IMR-90 (cell line): Measurements from ENCODE around the gene MINDY2. TPM values are rescaled to one million over a fixed set of nuclear protein-coding genes. Genes with fewer than 3 reads are reported as not detected.

Source experiments
- ATAC-seq: fragments of 200-7000 bp; cut with Tn5 transposase; 2 replicates; pipeline ENCODE4 v1.9.1; 2020; ENCODE audit warnings: low read depth, mild to moderate bottlenecking, moderate library complexity
- BruUV-seq: library from RNA; stranded (reverse); fragments of 400-500 nt; replicated peaks from 2 replicates; lab custom pipeline; 2021; lab: Mats Ljungman, UMichigan
- CTCF ChIA-PET: fragments of 300-600 bp; formaldehyde crosslinking; extraction: SDS; loops from one replicate; lab custom pipeline; 2021; ENCODE audit warnings: antibody characterized with exemption; lab: Yijun Ruan, JAX
- POLR2A ChIA-PET: fragments of 300-600 bp; sonication (Branson Sonifier 250); formaldehyde crosslinking; loops from one replicate; lab custom pipeline; 2022; ENCODE audit warnings: antibody characterized with exemption; ENCODE audit not compliant: unreplicated experiment; lab: Charles Lee
- DNase-seq: peaks from one replicate; pipeline ENCODE4 v3.0.0; 2013
- H2AFZ ChIP-seq: replicated peaks from 2 replicates; pipeline ENCODE3; 2013; ENCODE audit warnings: low read length, mild to moderate bottlenecking; ENCODE audit not compliant: poor library complexity
- H2AK5ac ChIP-seq: 2 replicates; pipeline ENCODE4 v1.6.1; 2013; ENCODE audit warnings: low read depth, low read length, inconsistent platforms
- H2AK9ac ChIP-seq: replicated peaks from 2 replicates; pipeline ENCODE3; 2013; ENCODE audit warnings: mild to moderate bottlenecking, low read depth, low read length, moderate library complexity; ENCODE audit not compliant: poor library complexity
- H2BK120ac ChIP-seq: 2 replicates; pipeline ENCODE4 v1.6.1; 2013; ENCODE audit warnings: low read depth, low read length, inconsistent platforms
- H2BK15ac ChIP-seq: 3 replicates; pipeline ENCODE4 v1.6.1; 2013; ENCODE audit warnings: low read depth, low read length, inconsistent platforms
- H2BK20ac ChIP-seq: 2 replicates; pipeline ENCODE4 v1.6.1; 2013; ENCODE audit warnings: low read depth, mild to moderate bottlenecking, inconsistent platforms, low read length, moderate library complexity
- H2BK5ac ChIP-seq: 2 replicates; pipeline ENCODE4 v1.6.1; 2013; ENCODE audit warnings: mild to moderate bottlenecking, low read depth, low read length, inconsistent platforms; ENCODE audit not compliant: poor library complexity, severe bottlenecking
- H3K14ac ChIP-seq: replicated peaks from 2 replicates; pipeline ENCODE4 v1.6.1; 2013; ENCODE audit warnings: low read depth, low read length, inconsistent platforms
- H3K18ac ChIP-seq: 2 replicates; pipeline ENCODE4 v1.6.1; 2013; ENCODE audit warnings: low read depth, low read length, control low read depth
- H3K23ac ChIP-seq: 2 replicates; pipeline ENCODE4 v1.6.1; 2013; ENCODE audit warnings: low read depth, low read length, inconsistent platforms
- H3K27ac ChIP-seq: 2 replicates; pipeline ENCODE4 v1.5.1; 2013; ENCODE audit warnings: mild to moderate bottlenecking, control low read depth, low read length; ENCODE audit not compliant: insufficient read depth
- H3K27me3 ChIP-seq: 2 replicates; pipeline ENCODE4 v1.6.1; 2013; ENCODE audit warnings: low read length; ENCODE audit not compliant: control insufficient read depth, insufficient read depth
- H3K36me3 ChIP-seq: 2 replicates; pipeline ENCODE4 v1.6.1; 2013; ENCODE audit warnings: low read length, mixed read lengths; ENCODE audit not compliant: control insufficient read depth, insufficient read depth
- H3K4ac ChIP-seq: 2 replicates; pipeline ENCODE4 v1.6.1; 2013; ENCODE audit warnings: low read depth, low read length, inconsistent platforms
- H3K4me1 ChIP-seq: 2 replicates; pipeline ENCODE4 v1.6.1; 2013; ENCODE audit warnings: low read length, mixed read lengths; ENCODE audit not compliant: control insufficient read depth, insufficient read depth
- H3K4me2 ChIP-seq: 2 replicates; pipeline ENCODE4 v1.6.1; 2013; ENCODE audit warnings: low read depth, mild to moderate bottlenecking, control low read depth, low read length, moderate library complexity
- H3K4me3 ChIP-seq: 2 replicates; pipeline ENCODE4 v1.5.1; 2013; ENCODE audit warnings: low read depth, mild to moderate bottlenecking, control low read depth, low read length, moderate library complexity; ENCODE audit not compliant: insufficient read depth
- H3K56ac ChIP-seq: 2 replicates; pipeline ENCODE4 v1.6.1; 2013; ENCODE audit warnings: low read length, inconsistent platforms; ENCODE audit not compliant: insufficient read depth; ENCODE audit errors: extremely low read depth
- H3K79me1 ChIP-seq, 2 experiments: 2 replicates each; pipeline ENCODE4 v1.6.1; 2013; ENCODE audit warnings: low read length in 2 of 2, inconsistent platforms in 1 of 2, low read depth in 1 of 2
- H3K9ac ChIP-seq: 2 replicates; pipeline ENCODE4 v1.6.1; 2013; ENCODE audit warnings: low read depth, low read length, control low read depth
- H3K9me1 ChIP-seq: 2 replicates; pipeline ENCODE4 v1.6.1; 2013; ENCODE audit warnings: low read length, inconsistent platforms; ENCODE audit not compliant: insufficient read depth
- H3K9me3 ChIP-seq: 2 replicates; pipeline ENCODE4 v1.6.1; 2013; ENCODE audit warnings: low read length; ENCODE audit not compliant: control insufficient read depth, insufficient read depth
- H4K20me1 ChIP-seq: 2 replicates; pipeline ENCODE4 v1.6.1; 2013; ENCODE audit warnings: low read length, inconsistent platforms; ENCODE audit not compliant: insufficient read depth
- H4K5ac ChIP-seq: 2 replicates; pipeline ENCODE4 v1.6.1; 2013; ENCODE audit warnings: mild to moderate bottlenecking, low read depth, low read length, control low read depth
- H4K8ac ChIP-seq, 2 experiments: 2 replicates each; pipeline ENCODE4 v1.6.1; 2013; ENCODE audit warnings: low read depth in 2 of 2, low read length in 2 of 2, control low read depth in 1 of 2, inconsistent platforms in 1 of 2
- H4K91ac ChIP-seq: 2 replicates; pipeline ENCODE4 v1.6.1; 2013; ENCODE audit warnings: low read depth, low read length, inconsistent platforms; ENCODE audit not compliant: insufficient read depth
- CEBPB ChIP-seq: IDR thresholded peaks from 2 replicates; pipeline ENCODE4 v1.6.1; 2012; ENCODE audit warnings: low read depth, low read length, improper control_type of control experiment
- CHD1 ChIP-seq: IDR thresholded peaks from 2 replicates; pipeline ENCODE4 v1.6.1; 2012; ENCODE audit warnings: low read depth, low read length, improper control_type of control experiment
- FOS ChIP-seq: fragments of 150-350 bp; IDR thresholded peaks from 2 replicates; pipeline ENCODE4 v1.6.1; 2016; ENCODE audit warnings: low read depth, low read length
- MAZ ChIP-seq: IDR thresholded peaks from 2 replicates; pipeline ENCODE4 v1.6.1; 2012; ENCODE audit warnings: low read depth, mild to moderate bottlenecking, low read length, improper control_type of control experiment, moderate library complexity, borderline replicate concordance
- NFE2L2 ChIP-seq: fragments of 150-350 bp; IDR thresholded peaks from 2 replicates; pipeline ENCODE4 v1.6.1; 2016; ENCODE audit warnings: low read depth, mild to moderate bottlenecking, low read length
- WGBS, 2 experiments: methylation state at CpG; one replicate each; pipeline versions ENCODE4 v1.1.5 to v1.1.7; 2013; ENCODE audit warnings: missing lambda C conversion rate in 2 of 2; ENCODE audit not compliant: insufficient read length in 1 of 2; ENCODE audit errors: extremely low coverage in 2 of 2; 5-methylcytosine and 5-hydroxymethylcytosine counted together
- dilution Hi-C: fragments of 300-500 bp; cut with HindIII; formaldehyde crosslinking; loops from one replicate; pipeline ENCODE4 v1.14.3; 2018; ENCODE audit warnings: low sequenced_read_pairs; ENCODE audit not compliant: unreplicated experiment
- in situ Hi-C: fragments of 300-500 bp; cut with MboI; formaldehyde crosslinking; loops from 3 replicates; pipeline ENCODE4 v1.14.3; 2019; ENCODE audit warnings: low sequenced_read_pairs, inconsistent platforms, mixed read lengths
- intact Hi-C: fragments of 100-400 bp; cut with micrococcal nuclease; formaldehyde crosslinking; loops from 2 replicates; pipeline ENCODE4 v1.10.0; 2022
- polyA plus RNA-seq, 3 experiments: library from polyadenylated mRNA; depleted of rRNA; stranded (reverse); fragments of >200 nt; gene quantifications; 2 replicates each; pipeline ENCODE4 v1.2.3, GENCODE V29; 2012; ENCODE audit warnings: low replicate concordance in 1 of 3
- total RNA-seq: library from RNA; depleted of rRNA; stranded (reverse); fragments of >200 nt; gene quantifications from 2 replicates; pipeline ENCODE4 v1.2.3, GENCODE V29; 2012

Gene MINDY2
- total and polyA plus RNA-seq, 2 of the 4 experiments (the other 2 are of a cell fraction): 4.0 to 9.3 TPM

DNA sequence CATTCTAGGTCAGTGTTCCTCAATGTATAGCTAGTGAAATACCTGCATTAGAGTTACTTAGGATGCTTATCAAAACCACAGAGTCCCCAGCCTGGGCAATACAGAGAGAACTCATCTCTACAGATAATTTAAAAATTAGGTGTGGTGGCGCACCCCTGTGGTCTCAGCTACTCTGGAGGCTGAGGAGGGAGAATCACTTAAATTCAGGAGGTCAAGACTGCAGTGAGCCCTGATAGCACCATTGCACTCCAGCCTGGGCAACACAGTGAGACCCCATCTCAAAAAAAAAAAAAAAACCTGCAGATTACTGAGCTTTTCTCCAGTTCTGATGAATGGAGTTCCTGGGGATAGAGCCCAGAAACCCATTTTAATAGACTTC lies 10.1 kb upstream of the MINDY2 start:
- H3K4ac ChIP-seq: no peak overlapping the region
- no peak overlapping the region for H2AK5ac ChIP-seq
- H2BK5ac ChIP-seq: no peak overlapping the region
- H3K9me3 ChIP-seq: peaks cover 6% of the 10 kb centered on the region
- no peaks in the 10 kb centered on the region for H4K20me1 ChIP-seq
- H4K5ac ChIP-seq: no peak overlapping the region
- no peaks in the 10 kb centered on the region for H3K9me1 ChIP-seq
- ChIA-PET POLR2A (interaction anchor here (0.5 kb wide), 1 partner anchor 155 kb away, joined by 3 read pairs; no protein-coding TSS in a partner anchor), CTCF (interaction anchor here (1.0 kb wide), 1 partner anchor 84 kb away, joined by 3 read pairs; no protein-coding TSS in a partner anchor)
- in situ Hi-C loops: loop anchor here (25.0 kb wide), 1 partner anchor 524 kb away; no protein-coding TSS in a partner anchor
- no CpG with 5 or more reads among the region's 1 CpG for WGBS, 2 experiments
- intact Hi-C loops: no loop called here
- H3K9ac ChIP-seq: no peak overlapping the region
- TF ChIP-seq CHD1 (no peak), FOS (no peak), CEBPB (no peak), NFE2L2 (no peak), MAZ (no peak)
- H2AFZ ChIP-seq: no peak overlapping the region
- no peak overlapping the region for H2BK20ac ChIP-seq
- DNase-seq (no peak), ATAC-seq (no peak)
- H4K91ac ChIP-seq: no peak overlapping the region
- H4K8ac ChIP-seq: no peak overlapping the region
- H3K4me1 ChIP-seq: no peaks in the 10 kb centered on the region
- H3K36me3 ChIP-seq: no peaks in the 10 kb centered on the region
- no peak overlapping the region for H3K4me3 ChIP-seq
- no peak overlapping the region for H3K27ac ChIP-seq
- no peaks in the 10 kb centered on the region for H3K27me3 ChIP-seq
- BruUV-seq: no TSS peak
- H3K4me2 ChIP-seq: no peak overlapping the region
- no peak overlapping the region for H2AK9ac ChIP-seq
- H3K56ac ChIP-seq: no peak overlapping the region
- no peak overlapping the region for H2BK120ac ChIP-seq
- dilution Hi-C loops: no loop called here
- H3K23ac ChIP-seq: no peak overlapping the region
- H3K14ac ChIP-seq: no peak overlapping the region
- no peaks in the 10 kb centered on the region for H3K79me1 ChIP-seq
- no peak overlapping the region for H3K18ac ChIP-seq
- no peak overlapping the region for H2BK15ac ChIP-seq
